ENCODE results near the gene C9. TPM values are rescaled to one million over a fixed set of nuclear protein-coding genes. Genes with fewer than 3 reads are reported as not detected.
"Not testable (repeated sequence)": the region's sequence is repeated elsewhere in the genome, so short reads cannot be mapped to it uniquely, and the experiment has no call there.

The C9 gene
- total RNA-seq, 4 donors from 2014 or later, result not detected

DNA sequence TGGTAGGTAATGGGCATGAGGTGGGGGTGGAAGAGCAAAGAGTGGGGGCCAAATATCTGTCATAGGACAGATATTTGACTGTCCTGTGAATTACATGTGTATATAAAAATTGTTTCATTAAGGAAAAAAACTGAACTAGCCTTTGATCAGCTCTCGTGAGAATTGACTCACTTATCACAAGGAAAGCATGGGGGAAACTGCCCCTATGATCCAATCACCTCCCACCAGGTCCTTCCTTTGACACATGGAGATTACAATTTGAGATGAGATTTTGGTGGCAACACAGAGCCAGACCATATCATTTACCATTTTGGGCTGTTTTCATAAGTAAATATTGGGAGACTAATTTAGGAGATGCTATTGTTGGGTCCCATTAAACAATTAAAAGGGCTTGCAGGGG lies 81.7 kb downstream of the C9 start:
- no peaks in the 10 kb centered on the region for H3K4me1 ChIP-seq
- H3K4me3 ChIP-seq, result no peak overlapping the region
- H3K27me3 ChIP-seq, result no peaks in the 10 kb centered on the region
- no peaks in the 10 kb centered on the region for H3K36me3 ChIP-seq
- DNase-seq, result no peak
- no peak for TF ChIP-seq POLR2A (IDR thresholded peaks at IDR 0.05)
- TF ChIP-seq, protein P1, sequence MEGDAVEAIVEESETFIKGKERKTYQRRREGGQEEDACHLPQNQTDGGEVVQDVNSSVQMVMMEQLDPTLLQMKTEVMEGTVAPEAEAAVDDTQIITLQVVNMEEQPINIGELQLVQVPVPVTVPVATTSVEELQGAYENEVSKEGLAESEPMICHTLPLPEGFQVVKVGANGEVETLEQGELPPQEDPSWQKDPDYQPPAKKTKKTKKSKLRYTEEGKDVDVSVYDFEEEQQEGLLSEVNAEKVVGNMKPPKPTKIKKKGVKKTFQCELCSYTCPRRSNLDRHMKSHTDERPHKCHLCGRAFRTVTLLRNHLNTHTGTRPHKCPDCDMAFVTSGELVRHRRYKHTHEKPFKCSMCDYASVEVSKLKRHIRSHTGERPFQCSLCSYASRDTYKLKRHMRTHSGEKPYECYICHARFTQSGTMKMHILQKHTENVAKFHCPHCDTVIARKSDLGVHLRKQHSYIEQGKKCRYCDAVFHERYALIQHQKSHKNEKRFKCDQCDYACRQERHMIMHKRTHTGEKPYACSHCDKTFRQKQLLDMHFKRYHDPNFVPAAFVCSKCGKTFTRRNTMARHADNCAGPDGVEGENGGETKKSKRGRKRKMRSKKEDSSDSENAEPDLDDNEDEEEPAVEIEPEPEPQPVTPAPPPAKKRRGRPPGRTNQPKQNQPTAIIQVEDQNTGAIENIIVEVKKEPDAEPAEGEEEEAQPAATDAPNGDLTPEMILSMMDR (IDR thresholded peaks at IDR 0.05), result no peak
- no peaks in the 10 kb centered on the region for H3K9me3 ChIP-seq
- intact Hi-C loops (cut with DNase I; ENCODE audit: low total_unique reads), result no loop called here
- H3K27ac ChIP-seq, result no peak overlapping the region

DNA sequence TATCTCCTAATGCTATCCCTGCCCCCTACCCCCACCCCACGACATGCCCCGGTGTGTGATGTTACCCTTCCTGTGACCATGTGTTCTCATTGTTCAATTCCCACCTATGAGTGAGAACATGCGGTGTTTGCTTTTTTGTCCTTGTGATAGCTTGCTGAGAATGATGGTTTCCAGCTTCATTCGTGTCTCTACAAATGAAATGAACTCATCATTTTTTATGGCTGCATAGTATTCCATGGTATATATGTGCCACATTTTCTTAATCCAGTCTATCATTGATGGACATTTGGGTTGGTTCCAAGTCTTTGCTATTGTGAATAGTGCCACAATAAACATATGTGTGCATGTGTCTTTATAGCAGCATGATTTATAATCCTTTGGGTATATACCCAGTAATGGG lies 88.4 kb downstream of the C9 start:
- H3K4me1 ChIP-seq; H3K27ac ChIP-seq; H3K9me3 ChIP-seq; H3K4me3 ChIP-seq; H3K36me3 ChIP-seq; intact Hi-C loops (cut with DNase I; ENCODE audit: low total_unique reads); H3K27me3 ChIP-seq; DNase-seq: not testable (repeated sequence)

DNA sequence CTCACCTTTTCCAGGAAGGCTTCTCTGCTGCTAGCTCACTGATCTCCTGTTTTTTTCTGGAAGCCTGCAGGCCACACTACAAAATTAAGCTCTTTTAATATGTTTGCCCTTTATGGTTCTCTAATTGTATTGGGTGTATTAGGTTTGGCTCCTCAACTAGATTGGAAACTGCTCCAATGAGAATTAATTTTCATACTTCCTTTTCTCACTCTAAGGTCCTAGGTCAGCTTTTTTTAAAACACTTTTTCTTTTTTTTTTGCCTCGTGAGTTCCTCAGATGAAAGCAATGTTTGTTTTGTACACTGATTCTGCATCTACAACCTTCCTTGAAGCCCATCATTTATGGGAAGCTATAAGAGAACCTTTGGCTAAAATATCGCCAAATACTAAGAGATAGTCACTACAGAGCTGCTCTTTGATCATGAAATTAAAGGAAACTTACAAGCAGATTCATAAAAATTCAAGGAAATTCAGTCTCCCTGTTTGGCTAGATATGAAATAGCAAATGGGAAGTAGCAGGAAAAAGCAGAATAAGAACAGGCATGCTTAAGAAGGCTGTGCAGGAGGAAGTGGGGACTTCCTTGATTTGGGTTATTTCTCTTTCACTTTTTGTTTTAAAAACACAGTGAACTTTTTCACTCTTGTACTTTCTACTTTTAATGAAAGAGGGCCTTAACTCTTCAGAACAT lies 89.8 kb downstream of the C9 start:
- H3K27ac ChIP-seq, result peak overlapping the region; percentile 52 to 57

DNA sequence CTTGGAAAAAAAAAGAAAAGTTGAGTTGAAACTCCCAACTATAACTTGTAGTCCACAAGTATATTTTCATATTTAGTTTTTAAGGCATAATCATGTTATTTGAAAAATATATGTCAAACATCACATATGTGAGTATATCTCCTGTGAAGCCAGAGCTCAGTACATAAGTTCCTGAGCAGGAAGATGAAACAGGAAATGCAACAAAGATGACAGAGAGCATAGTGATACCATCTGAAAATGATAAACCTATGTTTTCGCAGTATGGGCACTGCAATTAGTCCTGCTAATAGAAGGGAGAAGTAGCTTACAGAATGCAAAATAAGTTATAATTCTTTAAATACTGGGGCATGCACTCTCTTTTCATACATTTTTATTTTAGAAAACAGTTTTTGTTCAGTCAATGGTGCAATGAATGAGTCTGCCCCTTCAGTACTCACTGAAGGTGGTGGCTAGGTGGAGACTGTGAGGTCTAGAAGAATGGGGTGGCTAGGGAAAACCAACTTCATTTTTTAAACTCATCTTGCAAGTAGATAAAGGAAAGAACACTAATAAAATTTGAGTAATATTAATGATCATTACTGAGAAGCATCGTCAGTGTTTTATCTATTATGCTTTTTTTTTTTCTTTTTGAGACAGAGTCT lies 90.9 kb downstream of the C9 start:
- no peak overlapping the region for H3K4me3 ChIP-seq
- H3K27ac ChIP-seq, result peak overlapping the region in 1 of 2 donors; percentile 57
- H3K36me3 ChIP-seq, result no peaks in the 10 kb centered on the region
- H3K4me1 ChIP-seq, result no peaks in the 10 kb centered on the region
- H3K9me3 ChIP-seq, result no peaks in the 10 kb centered on the region
- DNase-seq, result no peak
- intact Hi-C loops (cut with DNase I; ENCODE audit: low total_unique reads), result no loop called here
- TF ChIP-seq, protein P1 (IDR thresholded peaks at IDR 0.05), result no peak
- TF ChIP-seq POLR2A (IDR thresholded peaks at IDR 0.05), result no peak
- no peaks in the 10 kb centered on the region for H3K27me3 ChIP-seq

More for the DNA sequence above, 89.8 kb downstream of the C9 start:
- Histone ChIP-seq H3K9me3 (no peaks in the 10 kb centered on the region), H3K4me1 (no peaks in the 10 kb centered on the region), H3K4me3 (no peak overlapping the region), H3K27me3 (no peaks in the 10 kb centered on the region), H3K36me3 (no peaks in the 10 kb centered on the region)
- no peak for TF ChIP-seq POLR2A (IDR thresholded peaks at IDR 0.05)
- TF ChIP-seq, protein P1 (IDR thresholded peaks at IDR 0.05), result no peak
- intact Hi-C loops (cut with DNase I; ENCODE audit: low total_unique reads), result no loop called here
- no peak for DNase-seq

DNA sequence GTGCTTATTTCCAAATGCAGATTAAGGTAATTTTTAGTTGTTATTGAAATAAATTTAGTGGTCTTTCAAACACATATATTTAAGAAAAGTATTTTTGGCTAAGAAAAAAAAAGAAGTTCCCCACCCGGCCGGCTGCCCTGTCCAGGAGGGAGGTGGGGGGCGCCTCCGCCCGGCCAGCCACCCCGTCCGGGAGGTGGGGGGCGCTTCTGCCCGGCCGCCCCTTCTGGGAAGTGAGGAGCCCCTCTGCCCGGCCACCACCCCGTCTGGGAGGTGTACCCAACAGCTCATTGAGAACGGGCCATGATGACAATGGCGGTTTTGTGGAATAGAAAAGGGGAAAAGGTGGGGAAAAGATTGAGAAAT lies 91.4 kb downstream of the C9 start:
- H3K4me1 ChIP-seq; H3K27me3 ChIP-seq; H3K9me3 ChIP-seq; intact Hi-C loops (cut with DNase I; ENCODE audit: low total_unique reads); DNase-seq; H3K27ac ChIP-seq; H3K4me3 ChIP-seq; H3K36me3 ChIP-seq: not testable (repeated sequence)

DNA sequence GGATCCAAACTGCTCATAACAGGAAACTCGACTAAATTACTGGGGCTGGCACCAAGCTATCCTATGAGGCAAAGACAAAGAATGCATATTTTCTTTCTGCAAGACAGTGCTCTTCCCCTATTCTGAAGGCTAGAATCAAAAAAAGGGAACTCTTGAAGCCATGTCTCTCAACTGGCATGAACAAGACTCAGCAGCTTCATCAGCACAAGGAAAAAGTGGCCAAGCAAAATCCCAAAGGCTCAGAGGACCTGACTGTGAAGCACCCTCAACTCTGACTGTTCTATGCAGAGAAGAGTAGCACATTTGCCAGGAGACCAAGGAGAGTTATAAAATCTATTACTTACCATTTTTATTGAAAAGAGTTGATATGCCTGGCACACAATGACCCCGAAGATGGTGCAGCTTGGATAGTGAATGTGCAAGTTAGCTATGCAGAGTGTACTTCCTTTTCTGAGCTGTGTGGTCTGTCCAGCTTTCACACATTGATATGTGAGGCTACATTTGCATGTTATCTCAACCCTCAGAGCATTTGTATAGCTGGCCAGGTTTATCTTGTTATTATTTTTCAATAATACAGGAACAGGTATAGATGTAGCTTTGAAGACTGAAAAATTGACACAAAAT lies 94.0 kb downstream of the C9 start:
- no peak overlapping the region for H3K4me3 ChIP-seq
- intact Hi-C loops (cut with DNase I; ENCODE audit: low total_unique reads), result no loop called here
- no peaks in the 10 kb centered on the region for H3K36me3 ChIP-seq
- no peaks in the 10 kb centered on the region for H3K27me3 ChIP-seq
- DNase-seq, result no peak
- TF ChIP-seq, protein P1 (IDR thresholded peaks at IDR 0.05), result no peak
- no peak for TF ChIP-seq POLR2A (IDR thresholded peaks at IDR 0.05)
- no peaks in the 10 kb centered on the region for H3K4me1 ChIP-seq
- no peaks in the 10 kb centered on the region for H3K9me3 ChIP-seq
- H3K27ac ChIP-seq, result no peak overlapping the region
